Frontal cortex (tissue), 4 donors: ENCODE results near the gene RABL6. TPM values are rescaled to one million over a fixed set of nuclear protein-coding genes. Genes with fewer than 3 reads are reported as not detected.
"Not testable (repeated sequence)": the region's sequence is repeated elsewhere in the genome, so short reads cannot be mapped to it uniquely, and the experiment has no call there.

Experiments used
- DNase-seq, 2 donors: peaks; one replicate each; pipeline ENCODE4 v3.0.0; 2012; ENCODE audit warnings: low spot score in 2 of 2
- FAIRE-seq: peaks from 2 replicates; lab custom pipeline; 2012; peaks lifted over from hg19 to GRCh38; lab: Jason Lieb, UNC
- total RNA-seq: library from RNA; depleted of rRNA; stranded (reverse); fragments of >200 nt; gene quantifications from one replicate; pipeline ENCODE4 v1.2.3, GENCODE V29; 2014
- donor health status: control.
- donor health status: control.
- donor health status: control.

RABL6 gene
- total RNA-seq, 1 donor from 2014 or later: 35.1 TPM

DNA sequence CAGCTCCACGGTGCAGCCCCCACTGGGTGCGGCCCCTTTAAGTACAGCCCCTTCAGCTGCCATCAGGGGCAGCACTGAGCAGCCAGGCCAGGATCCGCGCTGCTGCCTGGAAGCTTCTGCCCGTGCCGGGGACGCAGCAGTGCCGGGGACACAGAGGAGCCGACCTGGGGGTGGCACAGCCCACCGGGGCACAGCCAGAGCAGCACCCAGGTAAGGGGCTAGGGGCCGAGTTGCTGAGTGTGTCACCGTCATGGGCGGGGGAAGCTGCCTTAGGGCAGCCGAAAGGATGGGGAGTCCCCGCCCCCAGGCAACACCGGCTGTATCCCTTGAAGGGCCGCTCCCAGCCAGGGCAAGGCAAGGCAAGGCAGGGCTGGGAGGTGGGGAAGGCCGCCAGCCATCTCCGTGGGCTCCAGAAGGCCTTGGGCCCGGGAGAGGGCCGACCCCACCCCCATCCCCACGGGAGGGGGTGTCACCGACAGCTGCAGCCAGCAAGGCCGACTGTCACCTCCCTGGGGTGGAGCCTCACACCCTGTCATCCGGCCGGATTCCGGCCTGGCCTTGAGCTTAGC lies 34.7 kb downstream of the RABL6 start, which contains the start of gene AJM1:
Gene AJM1, plus strand, starts transcription at position 99 of the 569 bp plus-strand sequence. CDS start 1,937 bp downstream, outside the sequence.
- DNase-seq: peak; percentile 83 to 85
- FAIRE-seq: not testable (repeated sequence)

- not testable (repeated sequence) for FAIRE-seq
These were observed 35.5 kb downstream of the RABL6 start for GRCh38 chr9:136843159-136843800.

GRCh38 chr9:136843801-136844740 lies 36.3 kb downstream of the RABL6 start:
- not testable (repeated sequence) for FAIRE-seq, DNase-seq

More at GRCh38 chr9:136843159-136843800, 35.5 kb downstream of the RABL6 start:
- DNase-seq: not testable (repeated sequence)

GRCh38 chr9:136844761-136845464 lies 37.2 kb downstream of the RABL6 start:
- no peak for FAIRE-seq

DNA sequence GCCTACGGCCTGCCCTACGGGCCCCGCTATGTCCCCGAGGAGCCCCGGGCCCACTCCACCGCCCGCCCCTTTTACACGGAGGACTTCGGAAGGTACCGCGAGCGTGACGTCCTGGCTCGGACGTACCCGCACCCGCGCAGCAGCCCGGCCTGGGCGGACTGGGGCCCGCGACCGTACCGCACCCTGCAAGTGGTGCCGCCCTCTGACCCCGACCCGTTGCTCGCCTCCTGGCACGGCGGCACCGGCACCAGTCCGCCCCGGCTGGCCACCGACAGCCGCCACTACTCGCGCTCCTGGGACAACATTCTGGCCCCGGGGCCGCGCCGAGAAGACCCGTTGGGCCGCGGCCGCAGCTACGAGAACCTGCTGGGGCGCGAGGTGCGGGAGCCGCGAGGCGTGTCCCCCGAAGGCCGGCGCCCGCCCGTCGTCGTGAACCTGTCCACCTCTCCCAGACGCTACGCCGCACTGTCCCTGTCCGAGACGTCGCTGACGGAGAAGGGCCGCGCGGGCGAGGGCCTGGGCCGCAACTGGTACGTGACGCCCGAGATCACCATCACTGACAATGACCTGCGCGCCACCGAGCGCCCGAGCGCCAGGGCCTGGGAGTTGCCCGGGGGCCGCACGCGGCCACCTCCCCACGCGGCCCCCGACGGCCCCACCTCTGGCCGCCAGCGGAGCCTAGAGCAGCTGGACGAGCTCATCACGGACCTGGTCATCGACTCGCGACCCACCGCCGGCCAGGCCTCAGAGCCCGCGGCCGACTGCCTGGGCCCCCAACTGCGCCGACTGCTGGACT lies 37.9 kb downstream of the RABL6 start:
- FAIRE-seq (no peak), DNase-seq (no peak)

More at GRCh38 chr9:136844761-136845464, 37.2 kb downstream of the RABL6 start:
- no peak for DNase-seq

GRCh38 chr9:136846376-136847087 lies 38.8 kb downstream of the RABL6 start:
- no peak for FAIRE-seq

DNA sequence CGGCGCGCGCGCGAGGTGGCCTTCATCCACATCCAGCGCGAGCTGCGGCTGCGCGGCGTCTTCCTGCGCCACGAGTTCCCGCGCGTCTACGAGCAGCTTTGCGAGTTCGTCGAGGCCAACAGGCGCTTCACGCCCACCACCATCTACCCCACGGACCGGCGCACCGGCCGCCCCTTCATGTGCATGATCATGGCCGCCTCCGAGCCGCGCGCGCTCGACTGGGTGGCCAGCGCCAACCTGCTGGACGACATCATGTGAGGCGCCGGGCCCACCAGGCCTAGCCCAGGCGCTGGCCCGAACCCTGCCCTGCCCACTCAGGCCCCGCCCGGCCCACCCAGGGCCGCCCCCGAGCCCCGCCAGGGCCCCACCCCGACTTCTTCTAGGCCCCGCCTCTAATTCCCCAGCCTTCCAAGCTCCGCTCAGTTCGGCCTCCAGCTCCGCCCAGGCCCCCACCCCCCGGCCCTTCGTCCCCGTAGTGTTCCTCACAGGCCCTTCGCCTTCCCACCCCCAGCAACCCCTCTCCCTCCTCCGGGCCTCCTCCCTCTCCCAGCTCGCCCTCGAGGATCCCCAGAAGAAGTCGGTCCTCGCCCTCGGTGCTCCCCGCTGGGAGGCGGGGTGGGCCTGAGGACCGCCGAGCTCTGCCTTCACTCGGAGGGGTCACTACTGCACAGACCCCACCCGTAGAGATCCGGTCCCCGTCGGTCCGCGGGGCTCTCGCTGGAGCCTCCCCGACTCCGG lies 39.5 kb downstream of the RABL6 start:
- FAIRE-seq (no peak), DNase-seq (no peak)

More at GRCh38 chr9:136846376-136847087, 38.8 kb downstream of the RABL6 start:
- no peak for DNase-seq

DNA sequence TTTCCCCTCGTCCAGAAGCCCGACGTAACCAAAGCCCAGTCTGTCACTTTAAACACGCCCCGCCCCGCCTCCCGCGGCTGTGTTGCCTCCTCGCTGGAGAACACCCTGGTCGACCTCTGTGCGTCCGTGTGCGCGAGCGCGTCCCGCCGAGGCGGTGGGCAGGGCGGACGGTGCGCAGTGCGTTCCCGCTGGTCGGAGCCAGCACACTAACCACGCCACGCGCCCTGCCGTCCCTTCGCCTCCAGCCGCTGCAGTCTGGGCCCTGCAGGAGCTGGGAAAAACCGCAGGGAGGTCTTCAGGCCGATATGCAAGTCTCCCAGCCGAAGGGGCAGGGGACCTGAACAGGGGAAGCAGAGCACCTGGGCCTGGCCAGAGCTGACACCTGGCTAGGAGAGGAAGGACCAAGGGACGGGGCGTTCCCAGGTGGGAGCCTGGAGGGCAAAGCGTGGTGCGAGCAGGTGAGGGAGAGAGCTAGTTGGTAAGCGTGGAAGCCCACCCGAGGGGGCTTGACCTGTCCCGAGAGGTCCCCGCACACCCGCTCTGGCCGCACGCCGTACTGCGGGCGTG lies 40.2 kb downstream of the RABL6 start:
- no peak for FAIRE-seq
- no peak for DNase-seq

- peak; percentile 74 to 88 for DNase-seq
- no peak for FAIRE-seq
These were observed 40.8 kb downstream of the RABL6 start for GRCh38 chr9:136848393-136849037.

DNA sequence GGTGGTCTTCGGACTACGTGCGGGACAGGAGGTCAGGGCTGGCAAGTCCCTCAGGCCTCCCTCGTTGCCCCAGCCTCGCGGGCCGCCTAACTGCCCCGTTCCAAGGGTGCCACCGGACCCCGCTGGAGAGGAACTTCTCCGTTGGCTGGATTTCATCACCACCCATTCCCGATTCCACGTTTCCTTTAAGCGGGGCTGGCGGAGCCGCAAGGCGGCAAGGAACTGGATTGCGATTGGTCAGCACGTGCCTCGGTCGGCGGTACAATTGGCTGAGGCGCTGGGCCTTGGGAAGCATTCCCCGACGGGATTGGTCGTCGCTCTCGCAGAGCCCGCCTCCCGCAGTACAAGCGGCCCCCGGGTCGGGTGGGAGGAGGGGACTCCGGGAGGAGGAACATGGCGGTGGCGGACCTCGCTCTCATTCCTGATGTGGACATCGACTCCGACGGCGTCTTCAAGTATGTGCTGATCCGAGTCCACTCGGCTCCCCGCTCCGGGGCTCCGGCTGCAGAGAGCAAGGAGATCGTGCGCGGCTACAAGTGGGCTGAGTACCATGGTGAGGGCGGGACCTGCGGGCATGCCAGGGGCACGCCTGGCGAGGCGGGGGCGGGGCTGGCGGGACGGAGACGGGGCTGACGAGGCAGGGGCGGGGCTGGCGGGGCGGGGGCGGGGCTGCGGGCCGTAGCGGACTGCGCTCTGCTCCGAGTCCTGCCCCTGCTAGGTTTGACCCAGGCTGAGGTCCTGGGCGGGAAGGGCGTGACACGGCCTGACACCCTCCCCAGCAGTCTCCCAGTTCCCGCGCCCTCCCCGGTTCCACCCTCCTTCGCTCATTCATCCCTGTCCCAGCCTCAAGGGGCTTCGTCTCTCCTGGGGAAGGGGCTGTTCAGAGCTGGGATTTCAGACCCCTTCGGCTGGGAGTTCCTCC lies 41.6 kb downstream of the RABL6 start, which contains the start of gene PHPT1:
Gene PHPT1, plus strand, starts transcription at position 372 of the 922 bp plus-strand sequence. Its CDS starts 22 bp downstream, at position 394.
- DNase-seq: peak; percentile 99
- peak; percentile 95 for FAIRE-seq

GRCh38 chr9:136849960-136850865 lies 42.5 kb downstream of the RABL6 start:
- FAIRE-seq: no peak
- DNase-seq: no peak

DNA sequence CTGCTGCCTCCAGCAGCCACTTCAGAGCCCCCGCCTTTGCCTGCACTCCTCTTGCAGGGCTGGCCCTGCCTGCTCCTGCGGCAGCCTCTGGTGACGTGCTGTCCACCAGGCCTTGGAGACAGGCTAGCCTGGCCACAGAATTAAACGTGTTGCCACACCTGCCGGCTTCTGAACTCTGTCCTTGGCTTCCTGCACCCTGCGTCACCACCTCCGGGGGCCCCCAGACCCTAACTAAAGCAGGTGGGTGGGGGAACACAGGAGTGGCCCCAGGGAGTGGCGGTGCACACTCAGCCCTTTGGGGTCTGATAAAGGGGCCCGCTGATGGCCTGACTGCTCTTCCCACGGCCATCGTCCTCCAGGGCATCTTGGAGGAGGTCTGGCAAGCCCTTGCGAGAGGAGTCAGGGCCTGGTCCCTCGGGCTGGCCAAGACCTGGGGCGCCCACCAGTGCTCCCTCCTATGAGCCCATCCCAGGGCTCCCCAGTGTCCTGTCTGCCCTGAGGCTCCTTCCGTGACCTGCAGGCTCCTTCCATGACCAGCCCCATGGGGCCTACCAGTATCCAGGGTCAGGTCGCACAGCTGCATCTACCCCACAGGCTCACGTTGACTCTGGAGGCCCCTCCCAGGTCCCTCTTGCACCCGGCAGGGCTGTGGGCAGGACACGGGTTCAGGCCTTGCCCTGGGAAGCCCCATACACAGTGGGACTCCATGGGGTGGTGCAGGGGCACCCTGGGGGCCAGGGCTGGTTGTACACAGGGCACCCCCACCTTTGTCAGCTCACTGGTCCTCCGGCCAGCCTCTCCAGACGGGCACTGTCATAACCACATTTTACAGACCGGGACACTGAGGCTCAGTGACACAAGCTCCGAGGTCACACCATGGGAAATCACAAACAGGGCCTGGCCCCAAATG lies 43.4 kb downstream of the RABL6 start:
- no peak for DNase-seq

GRCh38 chr9:136851941-136852663 lies 44.4 kb downstream of the RABL6 start, which contains the start of gene MAMDC4:
Gene MAMDC4 (plus strand): TSS chr9:136852346. CDS start chr9:136852417, 71 bp downstream.
- DNase-seq (no peak), FAIRE-seq (no peak)

More for the DNA sequence above, 43.4 kb downstream of the RABL6 start:
- FAIRE-seq: no peak
